CD14-positive monocyte (primary cell): Measurements from ENCODE around the gene FADS3. TPM values are rescaled to one million over a fixed set of nuclear protein-coding genes. Genes with fewer than 3 reads are reported as not detected.

Experiments
- DNase-seq, 3 donors: peaks; one replicate each; pipeline ENCODE4 v3.0.0-alpha.2; 2011 to 2022
- H2AFZ ChIP-seq: 2 replicates; pipeline ENCODE4 v1.6.0; 2012; ENCODE audit warnings: mild to moderate bottlenecking, low read depth, low read length, inconsistent platforms; ENCODE audit not compliant: insufficient read depth, poor library complexity, severe bottlenecking
- H3K27ac ChIP-seq, 2 donors: 1 replicate in 1 of 2; 2 replicates in 1 of 2; pipeline ENCODE4 v1.5.1; 2012 to 2013; ENCODE audit warnings: low read length in 2 of 2, control low read depth in 1 of 2, inconsistent platforms in 1 of 2, low read depth in 1 of 2, mild to moderate bottlenecking in 1 of 2
- H3K27me3 ChIP-seq, 2 donors: one replicate each; pipeline versions ENCODE4 v1.6.0 to v1.6.1; 2011 to 2013; ENCODE audit warnings: low read length in 2 of 2; ENCODE audit not compliant: control insufficient read depth in 2 of 2, insufficient read depth in 2 of 2
- H3K36me3 ChIP-seq, 2 donors: replicated peaks in 1 of 2; 1 replicate in 1 of 2; 2 replicates in 1 of 2; pipeline versions ENCODE4 v1.5.1 to v1.6.1; 2012 to 2013; ENCODE audit warnings: low read length in 2 of 2, control low read depth in 1 of 2, inconsistent platforms in 1 of 2, mild to moderate bottlenecking in 1 of 2; ENCODE audit not compliant: insufficient read depth in 2 of 2, control insufficient read depth in 1 of 2
- H3K4me1 ChIP-seq, 2 donors: 1 replicate in 1 of 2; 2 replicates in 1 of 2; pipeline versions ENCODE4 v1.5.1 to v1.6.1; 2012 to 2013; ENCODE audit warnings: low read length in 2 of 2, control low read depth in 1 of 2, inconsistent platforms in 1 of 2, mild to moderate bottlenecking in 1 of 2, moderate library complexity in 1 of 2; ENCODE audit not compliant: insufficient read depth in 2 of 2, control insufficient read depth in 1 of 2
- H3K4me2 ChIP-seq: replicated peaks from 2 replicates; pipeline ENCODE3; 2012; ENCODE audit warnings: low read length, moderate library complexity, mild to moderate bottlenecking; ENCODE audit not compliant: poor library complexity, severe bottlenecking; ENCODE audit errors: extremely low read depth
- H3K4me3 ChIP-seq, 3 experiments: fragments of 200-600 bp in 1 of 3; sonication (generic) in 1 of 3; replicated peaks in 1 of 3; 1 replicate in 2 of 3; 2 replicates in 1 of 3; pipeline ENCODE4 v1.5.1; 2011 to 2013; ENCODE audit warnings: low read length in 3 of 3, mild to moderate bottlenecking in 3 of 3, control low read depth in 2 of 3, low read depth in 2 of 3, inconsistent platforms in 1 of 3, moderate library complexity in 1 of 3
- H3K79me2 ChIP-seq: 2 replicates; pipeline ENCODE4 v1.6.0; 2012; ENCODE audit warnings: mild to moderate bottlenecking, control low read depth, inconsistent platforms, low read length, moderate library complexity; ENCODE audit not compliant: insufficient read depth
- H3K9ac ChIP-seq: 2 replicates; pipeline ENCODE4 v1.6.0; 2017; ENCODE audit warnings: low read length, mild to moderate bottlenecking; ENCODE audit not compliant: insufficient read depth, poor library complexity, severe bottlenecking
- H3K9me3 ChIP-seq, 2 donors: replicated peaks in 1 of 2; 1 replicate in 1 of 2; 2 replicates in 1 of 2; pipeline versions ENCODE4 v1.5.1 to v1.6.1; 2012 to 2013; ENCODE audit warnings: low read length in 2 of 2, control low read depth in 1 of 2; ENCODE audit not compliant: control insufficient read depth in 1 of 2, insufficient read depth in 1 of 2
- H4K20me1 ChIP-seq: 2 replicates; pipeline ENCODE4 v1.6.0; 2012; ENCODE audit warnings: mild to moderate bottlenecking, low read length, control low read depth, moderate library complexity; ENCODE audit not compliant: insufficient read depth
- H3K27ac Mint-ChIP-seq, 7 donors: one replicate each; pipeline ENCODE4 v1.8.0; 2020; ENCODE audit warnings: mild to moderate bottlenecking in 7 of 7, mixed read lengths in 7 of 7, moderate library complexity in 6 of 7, inconsistent platforms in 2 of 7
- H3K27me3 Mint-ChIP-seq, 3 donors: one replicate each; pipeline ENCODE4 v1.8.0; 2021 to 2022; ENCODE audit warnings: low read depth in 3 of 3, mild to moderate bottlenecking in 3 of 3, mixed read lengths in 3 of 3, moderate library complexity in 3 of 3, inconsistent platforms in 1 of 3
- H3K36me3 Mint-ChIP-seq, 2 donors: one replicate each; pipeline ENCODE4 v1.8.0; 2020; ENCODE audit warnings: mixed read lengths in 2 of 2, inconsistent platforms in 1 of 2, mild to moderate bottlenecking in 1 of 2
- H3K4me1 Mint-ChIP-seq: one replicate; pipeline ENCODE4 v1.8.0; 2020; ENCODE audit warnings: mild to moderate bottlenecking, mixed read lengths
- H3K4me3 Mint-ChIP-seq, 2 donors: one replicate each; pipeline ENCODE4 v1.8.0; 2020; ENCODE audit warnings: mild to moderate bottlenecking in 2 of 2, mixed read lengths in 2 of 2, moderate library complexity in 1 of 2
- H3K9me3 Mint-ChIP-seq, 7 donors: one replicate each; pipeline ENCODE4 v1.8.0; 2020 to 2022; ENCODE audit warnings: mixed read lengths in 7 of 7, mild to moderate bottlenecking in 6 of 7, moderate library complexity in 6 of 7, inconsistent platforms in 2 of 7
- whole genome bisulfite sequencing: methylation state at CpG from one replicate; pipeline ENCODE4 v1.1.5; 2013; ENCODE audit warnings: missing lambda C conversion rate; ENCODE audit not compliant: insufficient coverage; 5-methylcytosine and 5-hydroxymethylcytosine counted together
- intact Hi-C, 2 donors: fragments of 100-400 bp; cut with micrococcal nuclease; formaldehyde crosslinking; loops; one replicate each; pipeline versions ENCODE4 v1.15.0 to v1.15.1; 2023
- polyA plus RNA-seq, 3 donors: library from polyadenylated mRNA; depleted of rRNA in 1 of 3; unstranded in 2 of 3; stranded (reverse) in 1 of 3; fragments of 300-500 nt in 2 of 3; fragments of >200 nt in 1 of 3; fragmentation: Illumina TruSeq in 2 of 3; gene quantifications; 1 replicate in 2 of 3; 2 replicates in 1 of 3; pipeline ENCODE4 v1.2.3, GENCODE V29; 2012 to 2021
- TF ChIP-seq, protein P1 (sequence below): fragments of 200-600 bp; IDR thresholded peaks from one replicate; pipeline ENCODE4 v1.8.0; 2022; ENCODE audit warnings: antibody characterized with exemption, mild to moderate bottlenecking

The FADS3 gene
- polyA plus RNA-seq, 3 donors = 2.5 to 6.8 (median 5.8) TPM

GRCh38 chr11:61880031-61880430 is 11.3 kb downstream of the FADS3 start:
- Mint-ChIP-seq H3K4me1 (no peaks in the 10 kb centered on the region), H3K4me3 (peak overlapping the region in 1 of 2 donors; percentile 33), H3K9me3 (no peaks in the 10 kb centered on the region), H3K27me3 (peaks cover 0 to 6% (median 1%) of the 10 kb centered on the region in 3 donors), H3K27ac (peak overlapping the region in 1 of 7 donors; percentile 8), H3K36me3 (no peaks in the 10 kb centered on the region)
- intact Hi-C loops = loop anchor here in 1 of 2 donors (10.0 kb wide), 1 partner anchor 75 kb away; no protein-coding TSS in a partner anchor
- Histone ChIP-seq H3K4me2 (no peak overlapping the region), H3K79me2 (no peaks in the 10 kb centered on the region), H2AFZ (no peak overlapping the region), H4K20me1 (no peaks in the 10 kb centered on the region), H3K27ac (no peak overlapping the region), H3K36me3 (no peaks in the 10 kb centered on the region), H3K9ac (no peak overlapping the region), H3K9me3 (no peaks in the 10 kb centered on the region), H3K27me3 (no peaks in the 10 kb centered on the region), H3K4me1 (no peaks in the 10 kb centered on the region), H3K4me3 (no peak overlapping the region)
- DNase-seq = no peak
- WGBS = 89% methylated on average over 11 of the region's 11 CpGs
- TF ChIP-seq, protein P1, sequence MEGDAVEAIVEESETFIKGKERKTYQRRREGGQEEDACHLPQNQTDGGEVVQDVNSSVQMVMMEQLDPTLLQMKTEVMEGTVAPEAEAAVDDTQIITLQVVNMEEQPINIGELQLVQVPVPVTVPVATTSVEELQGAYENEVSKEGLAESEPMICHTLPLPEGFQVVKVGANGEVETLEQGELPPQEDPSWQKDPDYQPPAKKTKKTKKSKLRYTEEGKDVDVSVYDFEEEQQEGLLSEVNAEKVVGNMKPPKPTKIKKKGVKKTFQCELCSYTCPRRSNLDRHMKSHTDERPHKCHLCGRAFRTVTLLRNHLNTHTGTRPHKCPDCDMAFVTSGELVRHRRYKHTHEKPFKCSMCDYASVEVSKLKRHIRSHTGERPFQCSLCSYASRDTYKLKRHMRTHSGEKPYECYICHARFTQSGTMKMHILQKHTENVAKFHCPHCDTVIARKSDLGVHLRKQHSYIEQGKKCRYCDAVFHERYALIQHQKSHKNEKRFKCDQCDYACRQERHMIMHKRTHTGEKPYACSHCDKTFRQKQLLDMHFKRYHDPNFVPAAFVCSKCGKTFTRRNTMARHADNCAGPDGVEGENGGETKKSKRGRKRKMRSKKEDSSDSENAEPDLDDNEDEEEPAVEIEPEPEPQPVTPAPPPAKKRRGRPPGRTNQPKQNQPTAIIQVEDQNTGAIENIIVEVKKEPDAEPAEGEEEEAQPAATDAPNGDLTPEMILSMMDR = no peak

DNA sequence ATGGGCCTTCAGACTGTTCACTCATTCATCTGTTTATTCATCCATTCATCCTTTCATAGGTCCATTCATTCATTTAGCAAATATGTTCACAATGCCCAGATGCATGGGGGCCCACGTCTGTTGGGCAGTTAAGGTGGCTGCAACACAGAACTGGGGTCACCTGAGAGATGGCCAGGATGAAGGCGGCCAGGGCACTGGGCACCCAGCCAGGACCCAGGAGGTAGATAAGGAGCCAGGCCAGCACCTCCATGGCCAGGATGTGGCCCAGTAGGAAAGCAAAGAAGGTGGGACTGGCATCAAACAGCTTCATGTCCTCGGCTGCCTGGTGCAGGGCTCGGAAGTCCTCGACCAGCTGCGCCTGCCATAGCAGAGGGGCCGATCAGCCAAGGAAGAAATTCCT is 12.2 kb downstream of the FADS3 start:
- Histone ChIP-seq H3K27ac (no peak overlapping the region), H3K4me1 (no peaks in the 10 kb centered on the region), H3K9me3 (no peaks in the 10 kb centered on the region), H3K4me3 (no peak overlapping the region), H3K27me3 (no peaks in the 10 kb centered on the region), H4K20me1 (no peaks in the 10 kb centered on the region), H3K79me2 (no peaks in the 10 kb centered on the region), H3K9ac (no peak overlapping the region), H3K36me3 (no peaks in the 10 kb centered on the region), H3K4me2 (no peak overlapping the region), H2AFZ (no peak overlapping the region)
- no peaks in the 10 kb centered on the region for H3K9me3 Mint-ChIP-seq
- peaks cover 0 to 6% (median 3%) of the 10 kb centered on the region in 3 donors for H3K27me3 Mint-ChIP-seq
- H3K4me1 Mint-ChIP-seq = no peaks in the 10 kb centered on the region
- no peak for DNase-seq
- H3K4me3 Mint-ChIP-seq = no peak overlapping the region
- no peaks in the 10 kb centered on the region for H3K36me3 Mint-ChIP-seq
- H3K27ac Mint-ChIP-seq = no peak overlapping the region
- WGBS = 94% methylated on average over 2 of the region's 7 CpGs
- intact Hi-C loops = no loop called here
- TF ChIP-seq, protein P1 = no peak
